ENCODE data around the gene RNU6-1.

DNA sequence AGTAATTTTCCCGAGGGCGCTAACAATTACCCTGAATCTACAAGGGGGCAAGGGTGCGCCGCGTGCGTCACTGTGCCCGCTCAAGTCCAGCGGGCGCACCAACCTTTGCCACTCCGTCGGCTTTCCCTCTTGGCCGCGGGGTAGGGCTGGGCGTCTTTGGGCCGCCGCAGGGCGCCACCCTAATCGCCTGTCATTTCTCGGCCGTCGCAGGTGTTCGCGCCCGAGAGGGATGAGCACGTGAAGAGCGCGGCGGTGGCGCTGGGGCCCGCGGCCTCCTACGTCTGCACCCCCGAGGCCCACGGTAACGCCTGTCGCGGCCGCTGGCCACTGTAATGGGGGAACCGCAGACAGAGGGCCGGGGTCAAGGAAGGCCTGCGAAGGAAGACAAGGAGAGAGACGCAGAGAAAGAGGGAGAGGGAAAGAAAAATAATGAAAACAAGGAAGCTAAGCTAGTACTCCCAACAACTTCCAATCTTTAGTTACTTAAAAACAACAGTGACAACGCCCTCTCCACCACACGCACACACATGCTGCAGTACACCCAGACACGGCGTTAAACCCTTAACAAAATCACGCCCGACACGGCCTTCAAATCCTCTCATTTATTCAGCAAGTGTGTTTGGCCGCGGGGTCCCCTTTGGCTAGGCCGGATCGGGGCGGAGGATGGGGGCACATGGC is 10.7 kb downstream of the RNU6-1 start:
- TF ChIP-seq SNAI2 (CRISPR knock-in tag; IDR thresholded peaks at IDR 0.05) (no peak), ARNTL (CRISPR knock-in tag; IDR thresholded peaks at IDR 0.05; ENCODE audit: borderline replicate concordance, low read depth) (no peak), ZC3H10 (CRISPR knock-in tag; IDR thresholded peaks at IDR 0.05) (no peak), ZFP3 (CRISPR knock-in tag; IDR thresholded peaks at IDR 0.05) (no peak), ZFP30 (CRISPR knock-in tag; IDR thresholded peaks at IDR 0.05) (no peak), GLIS3 (CRISPR knock-in tag; IDR thresholded peaks at IDR 0.05) (no peak), OSR1 (CRISPR knock-in tag; IDR thresholded peaks at IDR 0.05) (no peak), ESRRG (CRISPR knock-in tag; IDR thresholded peaks at IDR 0.05) (no peak), RARB (CRISPR knock-in tag; IDR thresholded peaks at IDR 0.05) (no peak), ISL1 (CRISPR knock-in tag; IDR thresholded peaks at IDR 0.05) (no peak)
- TF ChIP-seq, protein P1, sequence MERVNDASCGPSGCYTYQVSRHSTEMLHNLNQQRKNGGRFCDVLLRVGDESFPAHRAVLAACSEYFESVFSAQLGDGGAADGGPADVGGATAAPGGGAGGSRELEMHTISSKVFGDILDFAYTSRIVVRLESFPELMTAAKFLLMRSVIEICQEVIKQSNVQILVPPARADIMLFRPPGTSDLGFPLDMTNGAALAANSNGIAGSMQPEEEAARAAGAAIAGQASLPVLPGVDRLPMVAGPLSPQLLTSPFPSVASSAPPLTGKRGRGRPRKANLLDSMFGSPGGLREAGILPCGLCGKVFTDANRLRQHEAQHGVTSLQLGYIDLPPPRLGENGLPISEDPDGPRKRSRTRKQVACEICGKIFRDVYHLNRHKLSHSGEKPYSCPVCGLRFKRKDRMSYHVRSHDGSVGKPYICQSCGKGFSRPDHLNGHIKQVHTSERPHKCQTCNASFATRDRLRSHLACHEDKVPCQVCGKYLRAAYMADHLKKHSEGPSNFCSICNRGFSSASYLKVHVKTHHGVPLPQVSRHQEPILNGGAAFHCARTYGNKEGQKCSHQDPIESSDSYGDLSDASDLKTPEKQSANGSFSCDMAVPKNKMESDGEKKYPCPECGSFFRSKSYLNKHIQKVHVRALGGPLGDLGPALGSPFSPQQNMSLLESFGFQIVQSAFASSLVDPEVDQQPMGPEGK (CRISPR knock-in tag; IDR thresholded peaks at IDR 0.05; ENCODE audit: borderline replicate concordance), result no peak
- TF ChIP-seq, protein P2, sequence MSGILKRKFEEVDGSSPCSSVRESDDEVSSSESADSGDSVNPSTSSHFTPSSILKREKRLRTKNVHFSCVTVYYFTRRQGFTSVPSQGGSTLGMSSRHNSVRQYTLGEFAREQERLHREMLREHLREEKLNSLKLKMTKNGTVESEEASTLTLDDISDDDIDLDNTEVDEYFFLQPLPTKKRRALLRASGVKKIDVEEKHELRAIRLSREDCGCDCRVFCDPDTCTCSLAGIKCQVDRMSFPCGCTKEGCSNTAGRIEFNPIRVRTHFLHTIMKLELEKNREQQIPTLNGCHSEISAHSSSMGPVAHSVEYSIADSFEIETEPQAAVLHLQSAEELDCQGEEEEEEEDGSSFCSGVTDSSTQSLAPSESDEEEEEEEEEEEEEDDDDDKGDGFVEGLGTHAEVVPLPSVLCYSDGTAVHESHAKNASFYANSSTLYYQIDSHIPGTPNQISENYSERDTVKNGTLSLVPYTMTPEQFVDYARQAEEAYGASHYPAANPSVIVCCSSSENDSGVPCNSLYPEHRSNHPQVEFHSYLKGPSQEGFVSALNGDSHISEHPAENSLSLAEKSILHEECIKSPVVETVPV (CRISPR knock-in tag; IDR thresholded peaks at IDR 0.05), result no peak
- TF ChIP-seq, protein P3, sequence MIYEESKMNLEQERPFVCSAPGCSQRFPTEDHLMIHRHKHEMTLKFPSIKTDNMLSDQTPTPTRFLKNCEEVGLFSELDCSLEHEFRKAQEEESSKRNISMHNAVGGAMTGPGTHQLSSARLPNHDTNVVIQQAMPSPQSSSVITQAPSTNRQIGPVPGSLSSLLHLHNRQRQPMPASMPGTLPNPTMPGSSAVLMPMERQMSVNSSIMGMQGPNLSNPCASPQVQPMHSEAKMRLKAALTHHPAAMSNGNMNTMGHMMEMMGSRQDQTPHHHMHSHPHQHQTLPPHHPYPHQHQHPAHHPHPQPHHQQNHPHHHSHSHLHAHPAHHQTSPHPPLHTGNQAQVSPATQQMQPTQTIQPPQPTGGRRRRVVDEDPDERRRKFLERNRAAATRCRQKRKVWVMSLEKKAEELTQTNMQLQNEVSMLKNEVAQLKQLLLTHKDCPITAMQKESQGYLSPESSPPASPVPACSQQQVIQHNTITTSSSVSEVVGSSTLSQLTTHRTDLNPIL (CRISPR knock-in tag; IDR thresholded peaks at IDR 0.05; ENCODE audit: low read depth), result no peak
